HEK293 (cell line): ENCODE measurements around the gene SDE2.

Experiments
- BCL11B ChIP-seq: fragments of 450-650 bp; formaldehyde crosslinking; IDR thresholded peaks from 2 replicates; pipeline ENCODE4 v1.5.1; 2016; ENCODE audit warnings: low read depth, missing biosample characterization, missing genetic modification characterization
- GFI1B ChIP-seq: fragments of 450-650 bp; formaldehyde crosslinking; IDR thresholded peaks from 2 replicates; pipeline ENCODE4 v1.5.1; 2016; ENCODE audit warnings: missing biosample characterization, missing genetic modification characterization
- TRIM28 ChIP-seq: IDR thresholded peaks from 2 replicates; pipeline ENCODE4 v1.6.1; 2011; ENCODE audit warnings: low read length, control low read depth, borderline replicate concordance
- ZBTB17 ChIP-seq: fragments of 450-650 bp; formaldehyde crosslinking; IDR thresholded peaks from 2 replicates; pipeline ENCODE4 v1.5.1; 2016; ENCODE audit warnings: missing biosample characterization, missing genetic modification characterization
- ZEB2 ChIP-seq: fragments of 450-650 bp; formaldehyde crosslinking; IDR thresholded peaks from 2 replicates; pipeline ENCODE4 v1.5.1; 2016; ENCODE audit warnings: missing biosample characterization, missing genetic modification characterization
- ZFP69B ChIP-seq: fragments of 450-650 bp; formaldehyde crosslinking; IDR thresholded peaks from 2 replicates; pipeline ENCODE4 v1.5.1; 2016; ENCODE audit warnings: missing biosample characterization, missing genetic modification characterization
- ZNF211 ChIP-seq: fragments of 450-650 bp; formaldehyde crosslinking; IDR thresholded peaks from 2 replicates; pipeline ENCODE4 v1.5.1; 2016; ENCODE audit warnings: low read depth, missing biosample characterization, missing genetic modification characterization
- ZNF223 ChIP-seq: fragments of 450-650 bp; formaldehyde crosslinking; IDR thresholded peaks from 2 replicates; pipeline ENCODE4 v1.5.1; 2016; ENCODE audit warnings: missing biosample characterization, missing genetic modification characterization
- ZNF24 ChIP-seq: fragments of 450-650 bp; formaldehyde crosslinking; IDR thresholded peaks from 2 replicates; pipeline ENCODE4 v1.5.1; 2016; ENCODE audit warnings: missing biosample characterization, missing genetic modification characterization
- ZNF266 ChIP-seq: fragments of 450-650 bp; formaldehyde crosslinking; IDR thresholded peaks from 2 replicates; pipeline ENCODE4 v1.5.1; 2016; ENCODE audit warnings: missing biosample characterization, missing genetic modification characterization, low read depth
- ZNF302 ChIP-seq: fragments of 450-650 bp; formaldehyde crosslinking; IDR thresholded peaks from 2 replicates; pipeline ENCODE4 v1.5.1; 2016; ENCODE audit warnings: missing biosample characterization, missing genetic modification characterization, low read depth
- ZNF341 ChIP-seq: fragments of 450-650 bp; formaldehyde crosslinking; IDR thresholded peaks from 2 replicates; pipeline ENCODE4; 2016; ENCODE audit warnings: low read depth, missing biosample characterization, missing genetic modification characterization
- ZNF362 ChIP-seq: fragments of 450-650 bp; formaldehyde crosslinking; IDR thresholded peaks from 2 replicates; pipeline ENCODE4 v1.5.1; 2016; ENCODE audit warnings: missing biosample characterization, missing genetic modification characterization
- ZNF391 ChIP-seq: fragments of 450-650 bp; formaldehyde crosslinking; IDR thresholded peaks from 2 replicates; pipeline ENCODE4 v1.5.1; 2016; ENCODE audit warnings: low read depth, missing biosample characterization, missing genetic modification characterization, borderline replicate concordance
- ZNF544 ChIP-seq: fragments of 450-650 bp; formaldehyde crosslinking; IDR thresholded peaks from 2 replicates; pipeline ENCODE4 v1.5.0; 2017; ENCODE audit warnings: missing biosample characterization, missing genetic modification characterization
- ZNF639 ChIP-seq: fragments of 450-650 bp; formaldehyde crosslinking; IDR thresholded peaks from 2 replicates; pipeline ENCODE4 v1.5.1; 2016; ENCODE audit warnings: missing biosample characterization, missing genetic modification characterization
- ZNF664 ChIP-seq: fragments of 450-650 bp; formaldehyde crosslinking; IDR thresholded peaks from 2 replicates; pipeline ENCODE4 v1.5.1; 2016; ENCODE audit warnings: missing biosample characterization, missing genetic modification characterization
- ZNF768 ChIP-seq: fragments of 450-650 bp; formaldehyde crosslinking; IDR thresholded peaks from 2 replicates; pipeline ENCODE4 v1.5.1; 2018; ENCODE audit warnings: missing biosample characterization, mild to moderate bottlenecking, missing genetic modification characterization
- ZNF843 ChIP-seq: fragments of 450-650 bp; formaldehyde crosslinking; IDR thresholded peaks from 2 replicates; pipeline ENCODE4 v1.5.1; 2016; ENCODE audit warnings: missing biosample characterization, missing genetic modification characterization
- ZSCAN23 ChIP-seq: fragments of 450-650 bp; formaldehyde crosslinking; IDR thresholded peaks from 2 replicates; pipeline ENCODE4 v1.5.1; 2016; ENCODE audit warnings: missing biosample characterization, missing genetic modification characterization
- TF ChIP-seq, protein P1 (sequence below): fragments of 450-650 bp; formaldehyde crosslinking; IDR thresholded peaks from 2 replicates; pipeline ENCODE4 v1.5.1; 2016; ENCODE audit warnings: missing biosample characterization, missing genetic modification characterization, borderline replicate concordance
- TF ChIP-seq, protein P2 (sequence below): fragments of 450-650 bp; formaldehyde crosslinking; IDR thresholded peaks from 2 replicates; pipeline ENCODE4 v1.5.1; 2016; ENCODE audit warnings: missing biosample characterization, missing genetic modification characterization
- TF ChIP-seq, protein P3 (sequence below): fragments of 450-650 bp; formaldehyde crosslinking; IDR thresholded peaks from 2 replicates; pipeline ENCODE4 v1.5.1; 2016; ENCODE audit warnings: missing biosample characterization, missing genetic modification characterization
- TF ChIP-seq, protein P4 (sequence below): fragments of 450-650 bp; IDR thresholded peaks from 2 replicates; pipeline ENCODE4 v1.5.1; 2018; ENCODE audit warnings: missing biosample characterization, missing genetic modification characterization
- TF ChIP-seq, protein P5 (sequence below): fragments of 450-650 bp; formaldehyde crosslinking; IDR thresholded peaks from 2 replicates; pipeline ENCODE4 v1.5.1; 2017; ENCODE audit warnings: missing biosample characterization, missing genetic modification characterization

SDE2 gene

DNA sequence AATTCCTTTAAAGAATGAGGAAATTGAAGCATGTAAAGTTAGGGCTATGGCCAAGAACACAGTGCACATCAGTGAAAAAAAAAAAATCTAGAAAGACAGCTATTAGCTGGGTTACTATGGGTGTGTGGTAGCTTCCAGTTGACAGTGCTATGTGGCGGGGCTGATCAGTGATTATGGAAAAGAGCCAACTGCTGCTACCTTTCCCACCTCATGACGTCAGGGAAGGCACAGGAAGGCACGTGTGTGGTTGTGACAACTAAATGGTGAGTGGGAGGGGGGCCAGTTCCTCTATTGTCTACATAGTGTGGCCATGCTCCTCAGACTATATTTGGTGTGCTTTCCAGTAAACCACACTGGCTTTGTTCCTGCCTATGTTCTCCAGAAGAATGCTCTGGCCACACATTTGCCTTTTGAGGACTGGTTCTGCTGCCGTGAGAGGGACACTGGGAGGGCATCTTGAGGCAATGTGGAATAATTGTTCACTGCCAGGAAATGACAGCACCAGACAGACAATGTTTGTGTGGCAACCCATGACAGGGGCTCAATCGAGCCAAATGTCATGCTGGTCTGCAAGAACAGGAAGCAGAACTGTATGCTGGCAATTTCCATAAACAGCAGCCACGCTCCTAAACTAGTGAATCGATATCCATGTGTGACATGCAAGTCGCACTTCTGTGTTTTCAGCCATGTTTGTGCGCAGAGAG lies 3.0 kb upstream of the SDE2 start (continued):
- TF ChIP-seq ZNF362 (tag by site-specific recombination): peak; percentile 88
- no peak for TF ChIP-seq ZBTB17 (tag by site-specific recombination)
- TF ChIP-seq ZEB2 (tag by site-specific recombination): no peak; the same call in 1 of the 2 replicates
- TF ChIP-seq, protein P1, sequence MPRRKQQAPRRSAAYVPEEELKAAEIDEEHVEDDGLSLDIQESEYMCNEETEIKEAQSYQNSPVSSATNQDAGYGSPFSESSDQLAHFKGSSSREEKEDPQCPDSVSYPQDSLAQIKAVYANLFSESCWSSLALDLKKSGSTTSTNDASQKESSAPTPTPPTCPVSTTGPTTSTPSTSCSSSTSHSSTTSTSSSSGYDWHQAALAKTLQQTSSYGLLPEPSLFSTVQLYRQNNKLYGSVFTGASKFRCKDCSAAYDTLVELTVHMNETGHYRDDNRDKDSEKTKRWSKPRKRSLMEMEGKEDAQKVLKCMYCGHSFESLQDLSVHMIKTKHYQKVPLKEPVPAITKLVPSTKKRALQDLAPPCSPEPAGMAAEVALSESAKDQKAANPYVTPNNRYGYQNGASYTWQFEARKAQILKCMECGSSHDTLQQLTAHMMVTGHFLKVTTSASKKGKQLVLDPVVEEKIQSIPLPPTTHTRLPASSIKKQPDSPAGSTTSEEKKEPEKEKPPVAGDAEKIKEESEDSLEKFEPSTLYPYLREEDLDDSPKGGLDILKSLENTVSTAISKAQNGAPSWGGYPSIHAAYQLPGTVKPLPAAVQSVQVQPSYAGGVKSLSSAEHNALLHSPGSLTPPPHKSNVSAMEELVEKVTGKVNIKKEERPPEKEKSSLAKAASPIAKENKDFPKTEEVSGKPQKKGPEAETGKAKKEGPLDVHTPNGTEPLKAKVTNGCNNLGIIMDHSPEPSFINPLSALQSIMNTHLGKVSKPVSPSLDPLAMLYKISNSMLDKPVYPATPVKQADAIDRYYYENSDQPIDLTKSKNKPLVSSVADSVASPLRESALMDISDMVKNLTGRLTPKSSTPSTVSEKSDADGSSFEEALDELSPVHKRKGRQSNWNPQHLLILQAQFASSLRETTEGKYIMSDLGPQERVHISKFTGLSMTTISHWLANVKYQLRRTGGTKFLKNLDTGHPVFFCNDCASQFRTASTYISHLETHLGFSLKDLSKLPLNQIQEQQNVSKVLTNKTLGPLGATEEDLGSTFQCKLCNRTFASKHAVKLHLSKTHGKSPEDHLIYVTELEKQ (tag by site-specific recombination): peak; percentile 55; the same call in 1 of the 2 replicates
- no peak for TF ChIP-seq ZNF544 (tag by site-specific recombination)
- TF ChIP-seq ZNF211 (tag by site-specific recombination): no peak
- no peak for TF ChIP-seq ZNF664 (tag by site-specific recombination)
- TF ChIP-seq ZFP69B (tag by site-specific recombination): peak; percentile 53
- TF ChIP-seq, protein P2, sequence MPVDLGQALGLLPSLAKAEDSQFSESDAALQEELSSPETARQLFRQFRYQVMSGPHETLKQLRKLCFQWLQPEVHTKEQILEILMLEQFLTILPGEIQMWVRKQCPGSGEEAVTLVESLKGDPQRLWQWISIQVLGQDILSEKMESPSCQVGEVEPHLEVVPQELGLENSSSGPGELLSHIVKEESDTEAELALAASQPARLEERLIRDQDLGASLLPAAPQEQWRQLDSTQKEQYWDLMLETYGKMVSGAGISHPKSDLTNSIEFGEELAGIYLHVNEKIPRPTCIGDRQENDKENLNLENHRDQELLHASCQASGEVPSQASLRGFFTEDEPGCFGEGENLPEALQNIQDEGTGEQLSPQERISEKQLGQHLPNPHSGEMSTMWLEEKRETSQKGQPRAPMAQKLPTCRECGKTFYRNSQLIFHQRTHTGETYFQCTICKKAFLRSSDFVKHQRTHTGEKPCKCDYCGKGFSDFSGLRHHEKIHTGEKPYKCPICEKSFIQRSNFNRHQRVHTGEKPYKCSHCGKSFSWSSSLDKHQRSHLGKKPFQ (tag by site-specific recombination): no peak
- TF ChIP-seq, protein P3, sequence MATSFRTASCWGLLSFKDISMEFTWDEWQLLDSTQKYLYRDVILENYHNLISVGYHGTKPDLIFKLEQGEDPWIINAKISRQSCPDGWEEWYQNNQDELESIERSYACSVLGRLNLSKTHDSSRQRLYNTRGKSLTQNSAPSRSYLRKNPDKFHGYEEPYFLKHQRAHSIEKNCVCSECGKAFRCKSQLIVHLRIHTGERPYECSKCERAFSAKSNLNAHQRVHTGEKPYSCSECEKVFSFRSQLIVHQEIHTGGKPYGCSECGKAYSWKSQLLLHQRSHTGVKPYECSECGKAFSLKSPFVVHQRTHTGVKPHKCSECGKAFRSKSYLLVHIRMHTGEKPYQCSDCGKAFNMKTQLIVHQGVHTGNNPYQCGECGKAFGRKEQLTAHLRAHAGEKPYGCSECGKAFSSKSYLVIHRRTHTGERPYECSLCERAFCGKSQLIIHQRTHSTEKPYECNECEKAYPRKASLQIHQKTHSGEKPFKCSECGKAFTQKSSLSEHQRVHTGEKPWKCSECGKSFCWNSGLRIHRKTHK (tag by site-specific recombination): no peak
- TF ChIP-seq GFI1B (tag by site-specific recombination): no peak
- TF ChIP-seq, protein P4, sequence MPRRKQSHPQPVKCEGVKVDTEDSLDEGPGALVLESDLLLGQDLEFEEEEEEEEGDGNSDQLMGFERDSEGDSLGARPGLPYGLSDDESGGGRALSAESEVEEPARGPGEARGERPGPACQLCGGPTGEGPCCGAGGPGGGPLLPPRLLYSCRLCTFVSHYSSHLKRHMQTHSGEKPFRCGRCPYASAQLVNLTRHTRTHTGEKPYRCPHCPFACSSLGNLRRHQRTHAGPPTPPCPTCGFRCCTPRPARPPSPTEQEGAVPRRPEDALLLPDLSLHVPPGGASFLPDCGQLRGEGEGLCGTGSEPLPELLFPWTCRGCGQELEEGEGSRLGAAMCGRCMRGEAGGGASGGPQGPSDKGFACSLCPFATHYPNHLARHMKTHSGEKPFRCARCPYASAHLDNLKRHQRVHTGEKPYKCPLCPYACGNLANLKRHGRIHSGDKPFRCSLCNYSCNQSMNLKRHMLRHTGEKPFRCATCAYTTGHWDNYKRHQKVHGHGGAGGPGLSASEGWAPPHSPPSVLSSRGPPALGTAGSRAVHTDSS (tag by site-specific recombination): no peak
- no peak for TF ChIP-seq ZNF768
- no peak for TF ChIP-seq BCL11B
- no peak for TF ChIP-seq ZNF302 (tag by site-specific recombination)
- TF ChIP-seq ZNF266 (tag by site-specific recombination): no peak
- TF ChIP-seq ZNF341 (tag by site-specific recombination): no peak
- TF ChIP-seq, protein P5, sequence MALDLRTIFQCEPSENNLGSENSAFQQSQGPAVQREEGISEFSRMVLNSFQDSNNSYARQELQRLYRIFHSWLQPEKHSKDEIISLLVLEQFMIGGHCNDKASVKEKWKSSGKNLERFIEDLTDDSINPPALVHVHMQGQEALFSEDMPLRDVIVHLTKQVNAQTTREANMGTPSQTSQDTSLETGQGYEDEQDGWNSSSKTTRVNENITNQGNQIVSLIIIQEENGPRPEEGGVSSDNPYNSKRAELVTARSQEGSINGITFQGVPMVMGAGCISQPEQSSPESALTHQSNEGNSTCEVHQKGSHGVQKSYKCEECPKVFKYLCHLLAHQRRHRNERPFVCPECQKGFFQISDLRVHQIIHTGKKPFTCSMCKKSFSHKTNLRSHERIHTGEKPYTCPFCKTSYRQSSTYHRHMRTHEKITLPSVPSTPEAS (tag by site-specific recombination): peak; percentile 78
- no peak for TF ChIP-seq TRIM28
- TF ChIP-seq ZNF391 (tag by site-specific recombination): no peak
- TF ChIP-seq ZSCAN23 (tag by site-specific recombination): peak; percentile 59; the same call in 1 of the 2 replicates
- TF ChIP-seq ZNF639 (tag by site-specific recombination): peak; percentile 74; the same call in 1 of the 2 replicates
- no peak; the same call in 1 of the 2 replicates for TF ChIP-seq ZNF24
- TF ChIP-seq ZNF843 (tag by site-specific recombination): no peak
- peak; percentile 90 for TF ChIP-seq ZNF223
